ENCODE results near the gene WNT8A. TPM values are rescaled to one million over a fixed set of nuclear protein-coding genes. Genes with fewer than 3 reads are reported as not detected.
"Not testable (repeated sequence)": the region's sequence is repeated elsewhere in the genome, so short reads cannot be mapped to it uniquely, and the experiment has no call there.

The WNT8A gene
- total RNA-seq, result not detected
- long read RNA-seq, donor 1, result 0 reads
- long read RNA-seq, donor 2, result 0 reads

- Histone ChIP-seq H3K9me3 (no peaks in the 10 kb centered on the region), H3K4me1 (ENCODE audit: low read depth) (no peaks in the 10 kb centered on the region), H3K36me3 (ENCODE audit: low read depth) (no peaks in the 10 kb centered on the region), H3K4me3 (no peak within 1 kb of the TSS)
- DNase-seq, result no peak
- intact Hi-C loops (cut with DNase I, micrococcal nuclease), result no loop called here
- TF ChIP-seq CTCF (IDR thresholded peaks at IDR 0.05), result no peak
- ATAC-seq, result no peak
Measured at GRCh38 chr5:138083702-138084101, at the start of gene WNT8A. Gene WNT8A, plus strand, starts transcription at chr5:138084033. Its CDS starts 95 bp downstream, at chr5:138084128.

- peak; percentile 54 for ATAC-seq
- Histone ChIP-seq H3K4me3 (no peak overlapping the region), H3K36me3 (ENCODE audit: low read depth) (no peaks in the 10 kb centered on the region), H3K4me1 (ENCODE audit: low read depth) (peaks cover 10% of the 10 kb centered on the region), H3K9me3 (no peaks in the 10 kb centered on the region)
- TF ChIP-seq CTCF (IDR thresholded peaks at IDR 0.05), result peak; percentile 63
- intact Hi-C loops (cut with DNase I, micrococcal nuclease), result no loop called here
- DNase-seq, result peak in 2 of 3 donors; percentile 44 to 77
Measured at GRCh38 chr5:138035605-138036537, 48.0 kb upstream of the WNT8A start.

GRCh38 chr5:138037271-138037670, 46.6 kb upstream of the WNT8A start:
- no peaks in the 10 kb centered on the region for H3K9me3 ChIP-seq
- H3K4me1 ChIP-seq (ENCODE audit: low read depth), result no peaks in the 10 kb centered on the region
- ATAC-seq (no peak), DNase-seq (no peak)
- H3K4me3 ChIP-seq, result no peak overlapping the region
- no peak for TF ChIP-seq CTCF (IDR thresholded peaks at IDR 0.05)
- H3K36me3 ChIP-seq (ENCODE audit: low read depth), result no peaks in the 10 kb centered on the region
- intact Hi-C loops (cut with DNase I, micrococcal nuclease), result no loop called here

GRCh38 chr5:138037907-138038633, 45.8 kb upstream of the WNT8A start:
- H3K9me3 ChIP-seq, result no peaks in the 10 kb centered on the region
- H3K4me3 ChIP-seq, result no peak overlapping the region
- intact Hi-C loops (cut with DNase I, micrococcal nuclease), result no loop called here
- no peak for ATAC-seq
- no peak for DNase-seq
- H3K36me3 ChIP-seq (ENCODE audit: low read depth), result no peaks in the 10 kb centered on the region
- no peak for TF ChIP-seq CTCF (IDR thresholded peaks at IDR 0.05)
- H3K4me1 ChIP-seq (ENCODE audit: low read depth), result no peaks in the 10 kb centered on the region

GRCh38 chr5:138038826-138039225, 45.0 kb upstream of the WNT8A start:
- intact Hi-C loops (cut with DNase I, micrococcal nuclease), result no loop called here

GRCh38 chr5:138045283-138045682, 38.5 kb upstream of the WNT8A start:
- ATAC-seq; H3K4me1 ChIP-seq (ENCODE audit: low read depth); DNase-seq; H3K36me3 ChIP-seq (ENCODE audit: low read depth); intact Hi-C loops (cut with DNase I, micrococcal nuclease); H3K4me3 ChIP-seq; H3K9me3 ChIP-seq: not testable (repeated sequence)

More at GRCh38 chr5:138038826-138039225, 45.0 kb upstream of the WNT8A start:
- no peak overlapping the region for H3K4me3 ChIP-seq
- H3K4me1 ChIP-seq (ENCODE audit: low read depth), result no peaks in the 10 kb centered on the region
- DNase-seq, result no peak
- TF ChIP-seq CTCF (IDR thresholded peaks at IDR 0.05), result no peak
- ATAC-seq, result no peak
- H3K36me3 ChIP-seq (ENCODE audit: low read depth), result no peaks in the 10 kb centered on the region
- H3K9me3 ChIP-seq, result no peaks in the 10 kb centered on the region

Measured in mucosa of descending colon (tissue), 3 donors.